Lower leg skin (tissue), 3 donors: ENCODE data around the gene ANP32B.

Experiments
- POLR2A ChIP-seq, 2 donors: fragments of 450-650 bp; IDR thresholded peaks; one replicate each; pipeline ENCODE4 v1.6.1; 2016 to 2017; ENCODE audit warnings: antibody characterized with exemption in 2 of 2, mild to moderate bottlenecking in 1 of 2, moderate library complexity in 1 of 2
- TF ChIP-seq, protein P1 (sequence below), 3 donors: fragments of 450-650 bp; IDR thresholded peaks; one replicate each; pipeline ENCODE4 v1.5.1; 2016; ENCODE audit warnings: antibody characterized with exemption in 3 of 3, mild to moderate bottlenecking in 3 of 3, moderate library complexity in 2 of 3

DNA sequence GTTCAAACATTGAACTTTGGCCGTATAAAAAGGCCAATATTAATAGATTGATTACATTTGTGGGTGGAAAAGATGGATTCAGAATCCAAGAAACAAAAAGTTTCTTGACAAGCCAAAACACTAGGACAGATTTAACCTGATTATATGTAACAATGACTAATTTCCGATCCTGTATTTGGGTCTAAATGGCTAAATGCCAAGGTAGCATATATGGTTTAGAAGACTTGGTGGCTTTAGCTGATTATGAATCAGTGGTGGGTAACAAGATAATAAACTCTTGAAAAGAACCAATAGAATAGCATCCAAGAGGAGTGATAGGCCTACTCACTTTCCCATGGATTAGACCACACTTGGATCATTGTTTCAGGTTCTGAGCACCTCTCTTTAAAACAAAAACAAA lies 21.8 kb upstream of the ANP32B start:
- TF ChIP-seq, protein P1, sequence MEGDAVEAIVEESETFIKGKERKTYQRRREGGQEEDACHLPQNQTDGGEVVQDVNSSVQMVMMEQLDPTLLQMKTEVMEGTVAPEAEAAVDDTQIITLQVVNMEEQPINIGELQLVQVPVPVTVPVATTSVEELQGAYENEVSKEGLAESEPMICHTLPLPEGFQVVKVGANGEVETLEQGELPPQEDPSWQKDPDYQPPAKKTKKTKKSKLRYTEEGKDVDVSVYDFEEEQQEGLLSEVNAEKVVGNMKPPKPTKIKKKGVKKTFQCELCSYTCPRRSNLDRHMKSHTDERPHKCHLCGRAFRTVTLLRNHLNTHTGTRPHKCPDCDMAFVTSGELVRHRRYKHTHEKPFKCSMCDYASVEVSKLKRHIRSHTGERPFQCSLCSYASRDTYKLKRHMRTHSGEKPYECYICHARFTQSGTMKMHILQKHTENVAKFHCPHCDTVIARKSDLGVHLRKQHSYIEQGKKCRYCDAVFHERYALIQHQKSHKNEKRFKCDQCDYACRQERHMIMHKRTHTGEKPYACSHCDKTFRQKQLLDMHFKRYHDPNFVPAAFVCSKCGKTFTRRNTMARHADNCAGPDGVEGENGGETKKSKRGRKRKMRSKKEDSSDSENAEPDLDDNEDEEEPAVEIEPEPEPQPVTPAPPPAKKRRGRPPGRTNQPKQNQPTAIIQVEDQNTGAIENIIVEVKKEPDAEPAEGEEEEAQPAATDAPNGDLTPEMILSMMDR (IDR thresholded peaks at IDR 0.05): no peak
- no peak for TF ChIP-seq POLR2A (IDR thresholded peaks at IDR 0.05)
